ENCODE results near the gene CDC26.
A peak's percentile ranks its signal among the peaks of the same experiment; 100 is the strongest.
"Not testable (repeated sequence)": the region's sequence is repeated elsewhere in the genome, so short reads cannot be mapped to it uniquely, and the experiment has no call there.

The CDC26 gene

DNA sequence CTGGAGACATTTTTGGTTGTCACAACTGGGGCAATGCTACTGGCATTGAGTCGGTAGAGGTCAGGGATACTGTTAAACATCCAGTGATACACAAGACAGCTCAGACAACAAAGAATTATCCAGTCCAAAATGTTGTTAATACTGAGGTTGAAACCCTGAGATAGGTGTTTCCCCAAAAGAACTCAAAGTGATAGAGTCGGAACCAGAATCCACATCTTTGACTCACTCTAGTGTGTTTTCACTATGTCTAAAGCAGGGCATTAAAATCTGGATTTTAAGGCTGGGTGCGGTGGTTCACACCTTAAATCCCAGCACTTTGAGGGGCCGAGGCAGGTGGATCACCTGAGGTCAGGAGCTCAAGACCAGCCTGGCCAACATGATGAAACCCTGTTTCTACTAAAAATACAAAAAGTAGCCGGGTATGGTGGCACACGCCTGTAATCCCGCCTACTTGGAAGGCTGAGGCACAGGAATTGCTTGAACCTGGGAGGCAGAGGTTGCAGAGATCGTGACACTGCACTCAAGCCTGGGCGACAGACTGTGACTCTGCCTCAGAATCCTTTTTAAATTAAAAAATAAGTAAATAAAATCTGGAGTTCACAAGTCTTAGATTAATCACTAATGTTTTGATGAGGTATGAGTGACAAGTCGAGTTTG is 37.0 kb downstream of the CDC26 start:
- DNase-seq (ENCODE audit: low read depth), result no peak

DNA sequence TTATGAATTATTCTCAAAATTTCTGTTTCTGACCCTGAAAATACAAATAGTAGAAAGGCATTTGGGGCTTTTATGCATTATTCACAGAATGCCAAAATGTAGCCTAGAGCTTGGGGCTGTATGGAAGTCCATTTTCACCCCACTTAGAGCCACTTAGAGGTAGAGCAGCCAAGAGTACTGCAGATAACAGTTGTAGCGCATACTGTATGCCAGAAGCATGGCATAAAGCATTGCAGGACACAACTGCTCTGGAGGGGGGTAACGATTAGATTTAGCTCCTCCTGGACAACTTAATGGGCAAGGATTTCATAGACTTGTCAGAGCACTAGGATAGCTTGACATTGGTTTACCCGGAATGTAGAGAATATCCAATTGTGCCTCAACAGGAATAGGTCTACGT is 38.3 kb downstream of the CDC26 start:
- no peak for DNase-seq (ENCODE audit: low read depth)

GRCh38 chr9:113235701-113236255 is 39.6 kb downstream of the CDC26 start:
- DNase-seq (ENCODE audit: low read depth), result not testable (repeated sequence)

- no peak for DNase-seq (ENCODE audit: low read depth)
Measured at GRCh38 chr9:113231701-113232100, 43.7 kb downstream of the CDC26 start.

DNA sequence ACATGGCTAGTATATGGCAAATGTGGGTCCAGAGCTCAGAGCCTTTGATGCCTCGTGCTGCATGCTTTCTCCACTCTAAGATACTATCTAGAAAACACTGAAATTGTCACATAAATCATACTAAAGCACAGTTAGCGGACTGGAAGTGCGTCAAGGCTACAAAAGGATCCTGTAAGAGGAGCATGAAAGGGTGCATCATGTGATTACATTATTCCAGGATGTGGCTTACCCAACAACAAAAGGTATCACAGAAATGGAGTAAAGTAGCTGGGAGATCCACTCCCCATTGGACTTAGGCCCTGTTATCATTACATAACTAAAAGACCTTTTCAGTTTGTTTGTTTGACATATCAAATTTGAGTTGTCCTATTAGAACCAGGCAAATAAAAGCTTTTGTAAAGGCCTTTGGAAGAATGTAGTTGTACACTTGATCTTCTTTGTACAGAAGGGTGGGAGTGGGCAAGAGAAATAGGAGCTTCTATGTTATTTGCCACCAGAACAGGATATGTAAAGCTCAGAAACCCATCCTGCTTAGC is 47.2 kb downstream of the CDC26 start:
- DNase-seq (ENCODE audit: low read depth), result no peak

DNA sequence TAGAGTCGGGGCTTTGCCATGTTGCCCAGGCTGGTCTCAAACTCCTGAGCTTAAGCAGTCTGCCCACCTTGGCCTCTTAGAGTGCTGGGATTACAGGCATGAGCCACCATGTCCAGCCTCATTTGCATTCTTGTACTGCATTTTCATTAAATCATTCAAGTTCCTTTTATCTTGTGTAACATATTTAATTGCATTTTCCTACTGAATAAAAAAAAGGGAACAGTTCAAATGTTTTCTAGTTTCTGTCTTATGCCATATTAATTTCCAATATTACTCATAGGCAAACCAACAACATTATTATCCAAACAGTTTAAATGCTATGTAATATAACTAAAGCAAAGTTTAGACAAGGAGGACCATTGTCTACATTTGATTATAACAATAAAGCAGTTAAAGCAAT is 47.9 kb downstream of the CDC26 start:
- DNase-seq (ENCODE audit: low read depth), result no peak

GRCh38 chr9:113223963-113224362 is 51.4 kb downstream of the CDC26 start:
- no peak for DNase-seq (ENCODE audit: low read depth)

DNA sequence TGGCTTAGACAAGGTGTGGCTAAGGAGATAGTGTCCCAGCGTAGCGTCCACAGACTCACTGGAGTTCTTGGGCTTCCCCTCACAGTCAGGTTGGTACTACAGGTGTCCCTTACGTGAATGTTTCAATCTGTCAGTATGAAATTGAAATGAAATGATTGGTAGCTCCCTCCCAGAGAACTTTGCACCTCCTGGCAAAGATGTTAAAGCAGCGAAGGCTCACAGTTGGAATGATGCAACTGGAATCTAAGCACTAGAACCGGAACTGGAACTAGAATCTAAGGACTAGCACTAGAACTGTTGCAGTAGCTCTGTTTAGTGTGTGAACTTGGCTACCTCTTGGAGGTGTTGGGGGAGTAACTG is 52.9 kb downstream of the CDC26 start:
- no peak for DNase-seq (ENCODE audit: low read depth)

- no peak for DNase-seq (ENCODE audit: low read depth)
Measured at GRCh38 chr9:113221800-113222481, 53.4 kb downstream of the CDC26 start.

- DNase-seq (ENCODE audit: low read depth), result peak; percentile 93
Measured at GRCh38 chr9:113221003-113221799, 54.2 kb downstream of the CDC26 start, which contains the start of the genes FKBP15 and SLC31A1. Gene FKBP15 (minus strand): TSS chr9:113221277. CDS start chr9:113221243, 34 bp downstream. Gene SLC31A1 (plus strand): TSS chr9:113221544. CDS start chr9:113256149, 34,605 bp downstream.

DNA sequence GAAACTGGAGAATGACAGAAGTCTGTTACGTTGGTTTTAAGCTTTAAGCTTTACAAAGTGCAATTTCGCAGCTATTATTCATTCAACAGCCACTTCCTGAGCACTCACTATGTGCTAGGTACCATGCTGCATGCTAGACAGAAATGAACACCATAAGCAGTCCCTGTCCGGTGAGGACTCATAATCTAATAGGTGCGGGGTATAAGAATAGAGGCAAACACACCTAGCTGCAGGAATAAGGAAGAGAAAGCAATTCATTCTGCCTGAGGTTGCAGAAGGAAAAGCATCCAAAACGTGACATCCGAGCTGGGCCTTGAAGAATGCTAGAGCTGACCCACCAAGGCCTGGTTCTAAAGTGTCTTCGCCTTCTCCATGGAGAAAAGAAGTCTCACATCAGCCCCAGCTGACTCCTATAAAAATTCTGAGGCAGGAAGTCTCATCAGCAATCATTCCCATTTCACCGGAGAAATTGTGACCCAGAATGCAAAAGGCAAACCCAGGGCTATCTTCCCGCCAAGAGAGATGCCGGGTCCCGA is 54.8 kb downstream of the CDC26 start:
- no peak for DNase-seq (ENCODE audit: low read depth)

- DNase-seq (ENCODE audit: low read depth), result no peak
Measured at GRCh38 chr9:113219969-113220368, 55.4 kb downstream of the CDC26 start.

DNA sequence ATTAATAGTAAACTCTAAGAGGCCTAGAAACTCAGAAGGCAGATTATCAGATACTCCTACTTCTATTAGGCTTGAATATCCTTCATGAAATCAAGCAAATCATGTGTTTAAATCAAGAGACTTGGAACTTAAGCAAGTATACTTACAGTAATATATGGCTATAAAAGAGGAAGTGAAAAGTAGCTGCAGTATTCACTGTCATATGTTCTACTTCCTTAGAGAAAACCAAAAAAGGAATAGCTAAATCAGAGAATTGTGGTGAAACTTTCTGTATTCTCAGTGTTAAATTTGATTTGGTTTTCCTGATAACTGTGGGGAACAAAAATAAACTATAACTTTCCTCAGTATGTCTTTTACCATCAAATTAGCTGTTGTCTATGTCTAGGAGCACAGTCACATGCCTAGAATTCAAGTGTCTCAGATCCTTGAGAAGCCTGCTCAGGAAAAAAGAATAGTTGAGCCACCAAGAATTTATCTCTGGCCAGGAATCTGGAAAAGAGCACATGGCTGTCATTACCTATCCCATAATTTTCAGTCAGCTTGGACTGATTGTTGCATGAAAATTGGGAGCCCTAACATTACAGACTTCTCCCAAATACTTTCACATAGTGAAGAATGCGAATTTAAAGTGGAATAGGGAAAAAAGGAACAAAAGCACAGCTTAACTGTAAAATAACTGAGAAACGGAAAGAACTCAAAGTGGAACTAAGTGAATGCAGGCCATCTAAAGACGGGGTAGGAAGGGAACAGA is 56.0 kb downstream of the CDC26 start:
- DNase-seq (ENCODE audit: low read depth), result no peak
